MCF 10A (cell line): ENCODE data around the gene FOXO6. TPM values are rescaled to one million over a fixed set of nuclear protein-coding genes. Genes with fewer than 3 reads are reported as not detected.
"Not testable (repeated sequence)": the region's sequence is repeated elsewhere in the genome, so short reads cannot be mapped to it uniquely, and the experiment has no call there.

Experiments
- BruUV-seq: library from RNA; stranded (reverse); fragments of 400-500 nt; replicated peaks from 2 replicates; lab custom pipeline; 2021; lab: Mats Ljungman, UMichigan
- CTCF ChIA-PET: fragments of 300-600 bp; sonication (Branson Sonifier 250); formaldehyde crosslinking; extraction: SDS; loops from one replicate; lab custom pipeline; 2021; ENCODE audit warnings: antibody characterized with exemption, inconsistent platforms; lab: Yijun Ruan, JAX
- POLR2A ChIA-PET: fragments of 300-600, 350-650 bp; sonication (Branson Sonifier 250); formaldehyde crosslinking; extraction: SDS; loops from one replicate; lab custom pipeline; 2020; ENCODE audit warnings: antibody characterized with exemption, inconsistent platforms; lab: Yijun Ruan, JAX
- DNase-seq: peaks from one replicate; pipeline ENCODE4 v3.0.0-alpha.2; 2018; ENCODE audit not compliant: unreplicated experiment
- H3K27ac Mint-ChIP-seq: one replicate; pipeline ENCODE4 v1.8.0; 2022; ENCODE audit warnings: mild to moderate bottlenecking, low read depth, mixed read lengths; ENCODE audit not compliant: unreplicated experiment
- H3K27me3 Mint-ChIP-seq: one replicate; pipeline ENCODE4 v1.8.0; 2022; ENCODE audit warnings: mixed read lengths; ENCODE audit not compliant: insufficient read depth, unreplicated experiment
- H3K36me3 Mint-ChIP-seq: one replicate; pipeline ENCODE4 v1.8.0; 2022; ENCODE audit warnings: mild to moderate bottlenecking, moderate library complexity, mixed read lengths; ENCODE audit not compliant: insufficient read depth, unreplicated experiment
- H3K4me1 Mint-ChIP-seq: one replicate; pipeline ENCODE4 v1.8.0; 2022; ENCODE audit warnings: mixed read lengths; ENCODE audit not compliant: insufficient read depth, unreplicated experiment
- H3K4me3 Mint-ChIP-seq: one replicate; pipeline ENCODE4 v1.8.0; 2022; ENCODE audit warnings: mild to moderate bottlenecking, moderate library complexity, mixed read lengths; ENCODE audit not compliant: unreplicated experiment
- H3K9me3 Mint-ChIP-seq: one replicate; pipeline ENCODE4 v1.8.0; 2022; ENCODE audit warnings: mixed read lengths; ENCODE audit not compliant: unreplicated experiment
- intact Hi-C: fragments of 100-400 bp; cut with micrococcal nuclease; formaldehyde crosslinking; loops from 2 replicates; pipeline ENCODE4 v1.14.1; 2022
- total RNA-seq: library from RNA; stranded (reverse); gene quantifications from 2 replicates; pipeline ENCODE4 v1.2.3, GENCODE V29; 2022
- TF ChIP-seq, protein P1 (sequence below): fragments of 200-600 bp; IDR thresholded peaks from one replicate; pipeline ENCODE4 v1.8.0; 2022; ENCODE audit warnings: antibody characterized with exemption, mild to moderate bottlenecking; ENCODE audit not compliant: unreplicated experiment

Gene FOXO6
- total RNA-seq, 1 experiment from 2014 or later: 0.28 TPM

DNA sequence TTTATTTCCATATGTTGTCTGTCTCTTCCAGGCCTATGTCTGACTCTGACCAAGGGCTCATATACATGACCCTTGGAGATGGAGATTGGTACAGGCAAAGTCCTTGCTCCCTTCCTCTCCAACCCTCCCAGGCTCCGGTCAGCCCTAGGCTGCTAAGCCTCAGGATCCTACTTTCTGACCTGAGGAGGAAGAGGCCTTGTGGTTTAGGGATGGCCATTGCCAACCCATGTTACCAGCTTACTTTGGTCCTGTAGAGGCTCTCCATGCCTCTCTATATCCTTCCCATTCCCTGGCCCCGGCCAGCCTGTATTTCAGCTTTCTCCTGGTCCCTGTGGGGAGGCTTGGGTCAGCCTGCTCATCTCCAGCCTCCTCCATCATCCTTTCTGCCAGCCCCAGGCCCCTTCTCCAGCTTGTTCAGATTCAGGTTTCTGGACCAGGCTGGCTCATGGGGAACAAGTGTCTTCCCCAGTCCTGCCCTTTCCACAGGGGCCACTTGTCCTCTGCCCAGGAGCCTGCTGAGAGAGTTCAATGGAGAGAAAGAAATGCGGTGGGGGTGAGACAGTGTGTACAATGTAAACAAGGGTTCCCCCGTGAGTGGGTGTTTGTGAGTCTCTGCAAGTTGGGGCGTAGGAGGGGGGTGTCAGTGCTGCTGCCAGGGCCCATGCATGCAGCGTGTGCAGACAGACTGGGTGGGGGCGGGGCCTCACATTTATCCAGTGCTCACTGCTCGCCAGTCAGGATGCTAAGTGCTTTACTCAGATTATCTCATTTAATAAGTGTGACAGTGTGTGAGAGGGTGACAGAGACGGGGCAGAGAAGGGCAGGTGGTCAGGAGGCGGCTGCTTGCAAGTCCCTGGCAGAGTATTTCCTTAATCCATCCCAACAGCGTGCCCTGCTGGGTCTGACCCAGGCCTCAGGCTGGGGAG is 31.3 kb upstream of the FOXO6 start:
- no peak overlapping the region for H3K27ac Mint-ChIP-seq
- POLR2A ChIA-PET: interaction anchor here (0.9 kb wide), 1 partner anchor 9 kb away, joined by 5 read pairs; no protein-coding TSS in a partner anchor
- H3K9me3 Mint-ChIP-seq: peaks cover 8% of the 10 kb centered on the region
- no peaks in the 10 kb centered on the region for H3K27me3 Mint-ChIP-seq
- intact Hi-C loops: no loop called here
- no peak overlapping the region for H3K4me3 Mint-ChIP-seq
- no peak for DNase-seq
- peaks cover 4% of the 10 kb centered on the region for H3K4me1 Mint-ChIP-seq
- CTCF ChIA-PET: interaction anchor here (0.8 kb wide), 1 partner anchor 15 kb away, joined by 4 read pairs; no protein-coding TSS in a partner anchor
- TF ChIP-seq, protein P1, sequence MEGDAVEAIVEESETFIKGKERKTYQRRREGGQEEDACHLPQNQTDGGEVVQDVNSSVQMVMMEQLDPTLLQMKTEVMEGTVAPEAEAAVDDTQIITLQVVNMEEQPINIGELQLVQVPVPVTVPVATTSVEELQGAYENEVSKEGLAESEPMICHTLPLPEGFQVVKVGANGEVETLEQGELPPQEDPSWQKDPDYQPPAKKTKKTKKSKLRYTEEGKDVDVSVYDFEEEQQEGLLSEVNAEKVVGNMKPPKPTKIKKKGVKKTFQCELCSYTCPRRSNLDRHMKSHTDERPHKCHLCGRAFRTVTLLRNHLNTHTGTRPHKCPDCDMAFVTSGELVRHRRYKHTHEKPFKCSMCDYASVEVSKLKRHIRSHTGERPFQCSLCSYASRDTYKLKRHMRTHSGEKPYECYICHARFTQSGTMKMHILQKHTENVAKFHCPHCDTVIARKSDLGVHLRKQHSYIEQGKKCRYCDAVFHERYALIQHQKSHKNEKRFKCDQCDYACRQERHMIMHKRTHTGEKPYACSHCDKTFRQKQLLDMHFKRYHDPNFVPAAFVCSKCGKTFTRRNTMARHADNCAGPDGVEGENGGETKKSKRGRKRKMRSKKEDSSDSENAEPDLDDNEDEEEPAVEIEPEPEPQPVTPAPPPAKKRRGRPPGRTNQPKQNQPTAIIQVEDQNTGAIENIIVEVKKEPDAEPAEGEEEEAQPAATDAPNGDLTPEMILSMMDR: no peak
- BruUV-seq: no TSS peak
- H3K36me3 Mint-ChIP-seq: no peaks in the 10 kb centered on the region

DNA sequence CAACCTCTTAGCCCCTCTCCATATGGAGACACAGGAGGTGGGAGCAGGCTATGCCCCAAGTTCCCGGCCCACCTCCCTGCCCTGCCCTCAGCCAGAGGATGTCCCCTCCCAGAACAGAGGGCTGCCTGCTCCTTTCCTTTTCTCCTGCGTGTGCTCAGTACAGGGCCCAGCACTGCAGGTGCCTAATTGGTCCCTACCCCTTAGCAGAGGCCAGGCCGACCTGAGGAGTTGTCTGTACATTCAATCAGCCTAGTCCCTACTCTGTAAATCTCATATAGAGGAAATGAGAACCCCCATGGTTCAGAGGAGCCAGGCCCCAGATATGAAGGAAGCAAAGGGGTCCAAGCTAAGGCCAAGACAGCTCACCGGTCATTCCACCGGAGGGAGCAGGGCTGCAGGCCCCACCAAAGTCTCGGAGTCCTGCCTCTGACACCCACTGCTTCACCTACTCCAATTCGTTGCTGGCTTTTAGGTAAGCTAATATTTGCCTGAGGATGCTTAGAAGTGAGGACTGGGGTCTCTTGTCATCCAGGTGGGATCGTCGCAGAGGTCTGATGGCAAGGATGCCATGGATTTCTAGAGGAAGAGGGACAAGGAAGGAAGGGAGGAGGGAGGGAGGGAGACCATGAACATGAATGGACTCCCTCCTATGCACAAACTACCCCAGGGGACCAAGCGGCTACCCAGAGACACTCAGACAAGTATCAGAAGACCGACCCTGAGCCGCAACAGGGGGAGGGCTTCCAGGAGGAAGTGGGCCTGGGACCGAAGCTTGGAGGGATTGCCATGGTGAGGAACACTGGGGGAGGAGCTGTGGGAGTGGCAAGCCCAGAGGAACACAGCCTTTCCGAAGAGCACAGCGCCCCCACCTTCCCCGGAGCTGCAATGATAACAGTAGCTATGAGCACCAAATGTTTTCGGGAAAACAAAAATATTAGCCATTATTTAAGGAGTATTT is 30.4 kb upstream of the FOXO6 start:
- TF ChIP-seq, protein P1: no peak
- H3K27me3 Mint-ChIP-seq: no peaks in the 10 kb centered on the region
- H3K27ac Mint-ChIP-seq: no peak overlapping the region
- H3K9me3 Mint-ChIP-seq: peaks cover 16% of the 10 kb centered on the region
- H3K36me3 Mint-ChIP-seq: no peaks in the 10 kb centered on the region
- BruUV-seq: no TSS peak
- H3K4me1 Mint-ChIP-seq: peaks cover 4% of the 10 kb centered on the region
- POLR2A ChIA-PET: no interaction called here
- H3K4me3 Mint-ChIP-seq: no peak overlapping the region
- CTCF ChIA-PET: interaction anchor here (0.6 to 2.0 kb wide), 3 partner anchors 11 to 51 kb away, joined by 3 to 10 read pairs (median 4); no protein-coding TSS in a partner anchor
- DNase-seq: no peak
- intact Hi-C loops: no loop called here

DNA sequence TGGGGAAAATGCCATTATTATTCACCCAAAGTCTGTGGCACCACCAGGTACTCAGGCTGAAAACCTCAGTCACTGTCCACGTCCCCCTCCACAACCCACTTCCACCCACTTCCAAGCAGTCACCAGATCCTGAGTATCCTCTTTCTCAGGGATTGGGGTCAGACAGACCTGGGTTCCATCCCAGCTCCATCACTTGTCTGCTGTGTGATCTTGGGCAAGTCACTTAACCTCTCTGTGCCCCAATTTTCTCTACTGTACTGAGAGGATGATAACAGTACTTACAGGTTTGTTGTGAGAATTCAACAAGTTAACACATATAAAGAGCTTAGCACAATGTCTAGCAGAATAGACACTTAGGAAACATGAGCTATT is 29.7 kb upstream of the FOXO6 start:
- Mint-ChIP-seq H3K27me3 (no peaks in the 10 kb centered on the region), H3K4me1 (peaks cover 4% of the 10 kb centered on the region), H3K4me3 (no peak overlapping the region), H3K27ac (no peak overlapping the region), H3K9me3 (peaks cover 16% of the 10 kb centered on the region), H3K36me3 (no peaks in the 10 kb centered on the region)
- CTCF ChIA-PET: interaction anchor here (0.6 to 2.0 kb wide), 4 partner anchors 10 to 961 kb away, joined by 3 to 10 read pairs (median 4); no protein-coding TSS in a partner anchor
- DNase-seq: no peak
- BruUV-seq: no TSS peak
- TF ChIP-seq, protein P1: no peak
- intact Hi-C loops: no loop called here
- POLR2A ChIA-PET: no interaction called here

DNA sequence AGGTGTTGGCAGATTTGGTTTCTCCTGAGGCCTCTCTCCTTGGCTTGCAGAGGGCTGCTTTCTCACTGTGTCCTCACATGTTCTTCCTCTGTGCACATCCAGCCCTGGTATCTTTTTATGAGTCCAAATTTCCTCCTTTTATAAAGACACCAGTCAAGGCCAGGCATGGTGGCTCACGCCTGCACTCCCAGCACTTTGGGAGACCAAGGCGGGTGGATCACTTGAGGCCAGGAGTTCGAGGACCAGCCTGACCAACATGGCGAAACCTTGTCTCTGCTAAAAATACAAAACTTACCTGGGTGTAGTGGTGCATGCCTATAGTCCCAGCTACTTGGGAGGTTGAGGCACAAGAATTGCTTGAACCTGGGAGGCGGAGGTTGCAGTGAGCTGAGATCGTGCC is 29.1 kb upstream of the FOXO6 start:
- H3K4me3 Mint-ChIP-seq, POLR2A ChIA-PET, DNase-seq, intact Hi-C loops, H3K4me1 Mint-ChIP-seq, BruUV-seq, H3K36me3 Mint-ChIP-seq, H3K27ac Mint-ChIP-seq, H3K27me3 Mint-ChIP-seq: not testable (repeated sequence)
- CTCF ChIA-PET: interaction anchor here (0.6 to 2.0 kb wide), 4 partner anchors 10 to 961 kb away, joined by 3 to 10 read pairs (median 4); no protein-coding TSS in a partner anchor
- peaks cover 16% of the 10 kb centered on the region for H3K9me3 Mint-ChIP-seq
